Neural progenitor cell (in vitro differentiated cells): ENCODE data around the gene ADCY3.

Source experiments
- EZH2 ChIP-seq: fragments of 200-600 bp; sonication (generic); IDR thresholded peaks from 2 replicates; pipeline ENCODE4 v1.6.1; 2017; ENCODE audit warnings: antibody characterized with exemption, mild to moderate bottlenecking, moderate library complexity
- EZH2phosphoT487 ChIP-seq: fragments of 200-600 bp; sonication (generic); IDR thresholded peaks from 2 replicates; pipeline ENCODE4 v1.6.1; 2017; ENCODE audit warnings: antibody characterized with exemption
- TF ChIP-seq, protein P1 (sequence below): fragments of 200-600 bp; sonication (generic); IDR thresholded peaks from 2 replicates; pipeline ENCODE4 v1.5.1; 2017; ENCODE audit warnings: antibody characterized with exemption, mild to moderate bottlenecking

DNA sequence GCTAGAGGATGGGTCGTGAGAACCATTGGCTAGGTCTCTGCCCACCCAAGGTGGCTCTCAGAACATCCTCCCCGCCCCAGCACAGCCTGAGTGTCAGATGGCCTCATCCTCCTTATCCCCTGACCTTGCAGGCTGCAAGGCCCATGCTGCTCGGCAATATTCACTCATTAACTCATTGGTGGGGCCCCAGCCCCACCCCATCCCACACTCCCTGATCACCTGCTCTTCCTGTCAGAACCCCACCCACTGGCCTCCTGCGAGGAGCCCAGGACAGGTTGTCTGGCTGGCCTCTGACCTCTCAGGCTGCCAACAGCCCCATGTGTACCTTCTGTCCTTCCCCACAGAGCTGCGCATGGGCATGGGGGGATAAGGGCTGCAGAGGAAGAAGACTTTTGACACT lies 5.3 kb downstream of the ADCY3 start:
- no peak for TF ChIP-seq EZH2
- TF ChIP-seq, protein P1, sequence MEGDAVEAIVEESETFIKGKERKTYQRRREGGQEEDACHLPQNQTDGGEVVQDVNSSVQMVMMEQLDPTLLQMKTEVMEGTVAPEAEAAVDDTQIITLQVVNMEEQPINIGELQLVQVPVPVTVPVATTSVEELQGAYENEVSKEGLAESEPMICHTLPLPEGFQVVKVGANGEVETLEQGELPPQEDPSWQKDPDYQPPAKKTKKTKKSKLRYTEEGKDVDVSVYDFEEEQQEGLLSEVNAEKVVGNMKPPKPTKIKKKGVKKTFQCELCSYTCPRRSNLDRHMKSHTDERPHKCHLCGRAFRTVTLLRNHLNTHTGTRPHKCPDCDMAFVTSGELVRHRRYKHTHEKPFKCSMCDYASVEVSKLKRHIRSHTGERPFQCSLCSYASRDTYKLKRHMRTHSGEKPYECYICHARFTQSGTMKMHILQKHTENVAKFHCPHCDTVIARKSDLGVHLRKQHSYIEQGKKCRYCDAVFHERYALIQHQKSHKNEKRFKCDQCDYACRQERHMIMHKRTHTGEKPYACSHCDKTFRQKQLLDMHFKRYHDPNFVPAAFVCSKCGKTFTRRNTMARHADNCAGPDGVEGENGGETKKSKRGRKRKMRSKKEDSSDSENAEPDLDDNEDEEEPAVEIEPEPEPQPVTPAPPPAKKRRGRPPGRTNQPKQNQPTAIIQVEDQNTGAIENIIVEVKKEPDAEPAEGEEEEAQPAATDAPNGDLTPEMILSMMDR = no peak
- TF ChIP-seq EZH2phosphoT487 = no peak
